SK-N-SH (cell line): ENCODE data around the gene PTPRK. TPM values are rescaled to one million over a fixed set of nuclear protein-coding genes. Genes with fewer than 3 reads are reported as not detected.

Experiments
- CTCF ChIA-PET: fragments of 300-600, 350-600 bp; formaldehyde crosslinking; extraction: SDS; loops from one replicate; lab custom pipeline; 2021; lab: Yijun Ruan, JAX
- POLR2A ChIA-PET: fragments of 350-600 bp; sonication (Branson Sonifier 250); formaldehyde crosslinking; extraction: SDS; loops from one replicate; lab custom pipeline; 2020; ENCODE audit warnings: antibody characterized with exemption, inconsistent platforms; lab: Yijun Ruan, JAX
- DNase-seq: peaks from one replicate; pipeline ENCODE4 v3.0.0; 2012
- H2AFZ ChIP-seq: fragments of 200-600 bp; sonication (generic); 2 replicates; pipeline ENCODE4 v1.8.1; 2016; ENCODE audit warnings: antibody characterized with exemption, mild to moderate bottlenecking, low read depth
- H3F3A ChIP-seq: fragments of 200-600 bp; sonication (generic); replicated peaks from 2 replicates; pipeline ENCODE3; 2016; ENCODE audit warnings: antibody characterized with exemption, mild to moderate bottlenecking; ENCODE audit not compliant: insufficient read depth
- H3K27ac ChIP-seq, 2 experiments: fragments of 200-500 bp in 1 of 2; fragments of 200-600 bp in 1 of 2; sonication (Bioruptor generic) in 1 of 2; sonication (generic), shearing (Covaris generic) in 1 of 2; 2 replicates each; pipeline versions ENCODE4 v1.5.1 to v1.6.1; 2014 to 2016; ENCODE audit warnings: low read depth in 2 of 2, inconsistent platforms in 1 of 2, low read length in 1 of 2, mild to moderate bottlenecking in 1 of 2, mixed read lengths in 1 of 2
- H3K27me3 ChIP-seq: fragments of 200-600 bp; sonication (generic), shearing (Covaris generic); 2 replicates; pipeline ENCODE4 v1.6.1; 2016; ENCODE audit warnings: mixed run types; ENCODE audit not compliant: insufficient read depth
- H3K36me3 ChIP-seq, 2 experiments: fragments of 200-500 bp in 1 of 2; fragments of 200-600 bp in 1 of 2; sonication (Bioruptor generic) in 1 of 2; sonication (generic) in 1 of 2; replicated peaks in 1 of 2; 2 replicates each; pipeline versions ENCODE3 to v1.5.1; 2014 to 2016; ENCODE audit warnings: low read length in 1 of 2, mild to moderate bottlenecking in 1 of 2; ENCODE audit not compliant: insufficient read depth in 2 of 2, control insufficient read depth in 1 of 2
- H3K4me1 ChIP-seq, 2 experiments: fragments of 200-500 bp in 1 of 2; fragments of 200-600 bp in 1 of 2; sonication (Bioruptor generic) in 1 of 2; sonication (generic), shearing (Covaris generic) in 1 of 2; 2 replicates each; pipeline versions ENCODE4 v1.5.1 to v1.6.1; 2014 to 2016; ENCODE audit warnings: low read depth in 1 of 2, low read length in 1 of 2, mixed run types in 1 of 2; ENCODE audit not compliant: insufficient read depth in 2 of 2, control insufficient read depth in 1 of 2
- H3K4me2 ChIP-seq: fragments of 200-600 bp; sonication (generic), shearing (Covaris generic); 2 replicates; pipeline ENCODE4 v1.6.1; 2017; ENCODE audit warnings: mixed run types
- H3K4me3 ChIP-seq, 2 experiments: fragments of 200-500 bp in 1 of 2; fragments of 200-600 bp in 1 of 2; sonication (Bioruptor generic) in 1 of 2; sonication (generic), shearing (Covaris generic) in 1 of 2; 2 replicates each; pipeline versions ENCODE4 v1.5.1 to v1.8.1; 2014 to 2016; ENCODE audit warnings: low read depth in 2 of 2, inconsistent platforms in 1 of 2, low read length in 1 of 2, mild to moderate bottlenecking in 1 of 2, mixed read lengths in 1 of 2, moderate library complexity in 1 of 2
- H3K79me2 ChIP-seq: fragments of 200-600 bp; sonication (generic); 2 replicates; pipeline ENCODE4 v1.8.1; 2017; ENCODE audit warnings: mild to moderate bottlenecking; ENCODE audit not compliant: insufficient read depth
- H3K9ac ChIP-seq: fragments of 200-600 bp; sonication (generic); 2 replicates; pipeline ENCODE4 v1.6.1; 2017; ENCODE audit warnings: mixed run types
- H3K9me2 ChIP-seq: fragments of 200-600 bp; sonication (generic); 2 replicates; pipeline ENCODE4 v1.6.1; 2017; ENCODE audit warnings: mixed run types
- H3K9me3 ChIP-seq: fragments of 200-600 bp; sonication (generic); 2 replicates; pipeline ENCODE4 v1.6.1; 2017; ENCODE audit warnings: mixed run types, mild to moderate bottlenecking, moderate library complexity
- H4K20me1 ChIP-seq: fragments of 200-600 bp; sonication (generic); 2 replicates; pipeline ENCODE4 v1.6.1; 2017; ENCODE audit warnings: mild to moderate bottlenecking, mixed run types; ENCODE audit not compliant: insufficient read depth
- CHD2 ChIP-seq: fragments of 150-350 bp; IDR thresholded peaks from 2 replicates; pipeline ENCODE4 v1.6.1; 2018; ENCODE audit warnings: low read length; ENCODE audit not compliant: partially characterized antibody
- FOXJ3 ChIP-seq: sonication (generic); formaldehyde crosslinking; IDR thresholded peaks from 2 replicates; pipeline ENCODE4 v1.5.1; 2020; ENCODE audit warnings: mild to moderate bottlenecking, missing genetic modification reagents
- FOXM1 ChIP-seq: IDR thresholded peaks from 2 replicates; pipeline ENCODE4 v1.4.0; 2012; ENCODE audit warnings: low read depth, mild to moderate bottlenecking
- GABPA ChIP-seq: IDR thresholded peaks from 2 replicates; pipeline ENCODE4 v1.4.0; 2012; ENCODE audit warnings: low read depth, mild to moderate bottlenecking
- MXI1 ChIP-seq: IDR thresholded peaks from 2 replicates; pipeline ENCODE4 v1.6.1; 2012; ENCODE audit warnings: mild to moderate bottlenecking, low read depth, low read length, improper control_type of control experiment
- REST ChIP-seq: IDR thresholded peaks from 2 replicates; pipeline ENCODE4 v1.6.1; 2012; ENCODE audit warnings: mild to moderate bottlenecking, low read depth, low read length, moderate library complexity
- RFX5 ChIP-seq: IDR thresholded peaks from 2 replicates; pipeline ENCODE4 v1.6.1; 2012; ENCODE audit warnings: mild to moderate bottlenecking, improper control_type of control experiment, low read length
- USF2 ChIP-seq: fragments of 150-350 bp; IDR thresholded peaks from 2 replicates; pipeline ENCODE4 v1.6.1; 2017; ENCODE audit warnings: antibody characterized with exemption, low read length, low read depth, borderline replicate concordance
- WGBS: methylation state at CpG from one replicate; pipeline ENCODE4 v1.1.6; 2017; ENCODE audit warnings: low lambda C conversion rate; 5-methylcytosine and 5-hydroxymethylcytosine counted together
- polyA plus RNA-seq, 3 experiments: library from polyadenylated mRNA; depleted of rRNA; stranded (reverse); fragments of >200 nt; gene quantifications; 2 replicates each; pipeline ENCODE4 v1.2.3, GENCODE V29; 2012

PTPRK gene
- polyA plus RNA-seq, 1 of the 3 experiments (the other 2 are of a cell fraction), result 9.5 TPM

GRCh38 chr6:128335963-128336362, 184.4 kb downstream of the PTPRK start:
- H3K4me2 ChIP-seq, result no peak overlapping the region
- H3K36me3 ChIP-seq, result no peaks in the 10 kb centered on the region
- no peak overlapping the region for H3K4me3 ChIP-seq
- no peak overlapping the region for H3K9ac ChIP-seq
- no peak for DNase-seq
- H3K79me2 ChIP-seq, result no peaks in the 10 kb centered on the region
- TF ChIP-seq REST (no peak), MXI1 (no peak), USF2 (no peak), RFX5 (no peak)
- peaks cover 2 to 19% of the 10 kb centered on the region in 2 experiments; a peak in 3 of 4 replicates for H3K4me1 ChIP-seq
- ChIA-PET CTCF (interaction anchor here (1.9 kb wide), 1 partner anchor 8 kb away, joined by 14 read pairs; no protein-coding TSS in a partner anchor), POLR2A (no interaction called here)
- 91% methylated on average over 1 of the region's 1 CpG for WGBS
- no peaks in the 10 kb centered on the region for H3K27me3 ChIP-seq
- no peaks in the 10 kb centered on the region for H3K9me3 ChIP-seq
- no peaks in the 10 kb centered on the region for H3K9me2 ChIP-seq
- H3F3A ChIP-seq, result no peaks in the 10 kb centered on the region
- H4K20me1 ChIP-seq, result no peaks in the 10 kb centered on the region
- no peak overlapping the region for H2AFZ ChIP-seq
- H3K27ac ChIP-seq, result no peak overlapping the region

GRCh38 chr6:128333581-128334223, 186.7 kb downstream of the PTPRK start:
- Histone ChIP-seq H3F3A (peaks cover 3% of the 10 kb centered on the region), H3K4me2 (no peak overlapping the region), H3K27ac (no peak overlapping the region), H4K20me1 (no peaks in the 10 kb centered on the region), H3K9ac (no peak overlapping the region), H3K9me3 (no peaks in the 10 kb centered on the region), H3K79me2 (no peaks in the 10 kb centered on the region), H3K4me1 (peaks cover 2 to 19% of the 10 kb centered on the region in 2 experiments; a peak in 3 of 4 replicates), H2AFZ (no peak overlapping the region), H3K27me3 (no peaks in the 10 kb centered on the region), H3K4me3 (no peak overlapping the region), H3K36me3 (peaks cover 0 to 2% of the 10 kb centered on the region in 2 experiments), H3K9me2 (no peaks in the 10 kb centered on the region)
- ChIA-PET CTCF (no interaction called here), POLR2A (no interaction called here)
- DNase-seq, result no peak
- WGBS, result 90% methylated on average over 5 of the region's 5 CpGs
- TF ChIP-seq CHD2 (no peak), FOXM1 (no peak), GABPA (no peak), USF2 (no peak), FOXJ3 (CRISPR knock-in tag) (no peak)
